Measurements from ENCODE around the gene MAP3K5.

GRCh38 chr6:136831873-136832562 lies 39.7 kb upstream of the MAP3K5 start:
- TF ChIP-seq CTCF (IDR thresholded peaks at IDR 0.05) (no peak), POLR2A (IDR thresholded peaks at IDR 0.05; ENCODE audit: low read depth) (no peak)
